K562 (cell line): ENCODE measurements around the gene FA2H.

Source experiments
- CAMTA2 ChIP-seq: fragments of 250-450 bp; sonication (Bioruptor Pico); conservative IDR thresholded peaks from 2 replicates; pipeline ENCODE4 v1.5.1; 2022
- CBX5 ChIP-seq: IDR thresholded peaks from 2 replicates; pipeline ENCODE4 v1.6.1; 2014; ENCODE audit warnings: low read depth, borderline replicate concordance
- CTCF ChIP-seq, 3 experiments: IDR thresholded peaks in 2 of 3; conservative IDR thresholded peaks in 1 of 3; 2 replicates each; pipeline ENCODE4 v1.5.1; 2011 to 2012; ENCODE audit warnings: low read length in 3 of 3, mild to moderate bottlenecking in 3 of 3, control low read depth in 2 of 3, improper control_type of control experiment in 1 of 3, inconsistent platforms in 1 of 3, low read depth in 1 of 3, mixed read lengths in 1 of 3, moderate library complexity in 1 of 3; ENCODE audit not compliant: insufficient read depth in 2 of 3
- EZH2 ChIP-seq: IDR thresholded peaks from 2 replicates; pipeline ENCODE4 v1.6.1; 2012; ENCODE audit warnings: low read depth, mild to moderate bottlenecking, inconsistent platforms, low read length, borderline replicate concordance
- MCM3 ChIP-seq: fragments of 450-650 bp; IDR thresholded peaks from 2 replicates; pipeline ENCODE4 v1.6.1; 2016
- NR2C2 ChIP-seq, 2 experiments: fragments of 200-800 bp in 1 of 2; sonication (Bioruptor generic) in 1 of 2; sonication (generic) in 1 of 2; formaldehyde crosslinking in 1 of 2; IDR thresholded peaks; 2 replicates each; pipeline versions ENCODE4 v1.6.1 to v1.8.0; 2016 to 2022; ENCODE audit warnings: mild to moderate bottlenecking in 1 of 2, missing compliant biosample characterization in 1 of 2, missing genetic modification characterization in 1 of 2, missing genetic modification reagents in 1 of 2
- POLR2A ChIP-seq: fragments of 450-650 bp; conservative IDR thresholded peaks from 2 replicates; pipeline ENCODE4 v1.6.1; 2016
- POLR2AphosphoS5 ChIP-seq: IDR thresholded peaks from 2 replicates; pipeline ENCODE4 v1.6.1; 2011; ENCODE audit warnings: mild to moderate bottlenecking, low read depth, low read length, moderate library complexity; ENCODE audit not compliant: control insufficient read depth, insufficient read depth
- RNF2 ChIP-seq: sonication (generic); IDR thresholded peaks from 2 replicates; pipeline ENCODE4 v1.6.1; 2016
- ZBED1 ChIP-seq: IDR thresholded peaks from 2 replicates; pipeline ENCODE4 v1.6.1; 2014
- TF ChIP-seq, protein P1 (sequence below): fragments of 450-650 bp; IDR thresholded peaks from 2 replicates; pipeline ENCODE4 v1.6.1; 2014; ENCODE audit warnings: low read depth, mild to moderate bottlenecking, moderate library complexity, borderline replicate concordance

DNA sequence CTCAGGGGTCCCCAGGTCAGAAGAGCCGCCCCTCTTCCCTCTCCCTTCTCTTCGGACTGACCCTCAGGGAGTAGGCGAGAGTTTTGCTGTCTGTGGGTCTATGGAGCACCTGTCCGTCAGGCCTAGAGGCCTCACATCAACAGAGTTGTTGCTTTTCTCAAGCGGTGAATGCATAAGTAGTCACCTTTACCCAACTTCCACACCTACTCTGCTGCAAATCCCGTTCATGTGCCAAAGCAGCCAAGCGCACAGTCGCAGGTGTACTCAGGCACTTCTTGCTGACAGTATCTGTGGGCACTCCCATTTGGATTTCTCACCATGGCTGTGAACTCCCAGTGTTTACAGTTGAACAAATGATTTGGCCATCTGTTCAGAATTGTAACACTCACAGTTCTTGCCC is 4.0 kb upstream of the FA2H start:
- TF ChIP-seq CBX5 (no peak), CTCF (IDR thresholded peaks at IDR 0.05 in 2 of 3, conservative IDR thresholded peaks at IDR 0.05 in 1 of 3; ENCODE audit: insufficient read depth in 2 of 3, low read depth in 1 of 3, low read length in 3 of 3) (no peak), CAMTA2 (no peak), POLR2A (no peak), EZH2 (no peak), MCM3 (no peak), NR2C2 (CRISPR knock-in tag; IDR thresholded peaks at IDR 0.05) (no peak), NR2C2 (tag; IDR thresholded peaks at IDR 0.05) (no peak), ZBED1 (no peak), RNF2 (no peak), POLR2AphosphoS5 (no peak)
- TF ChIP-seq, protein P1, sequence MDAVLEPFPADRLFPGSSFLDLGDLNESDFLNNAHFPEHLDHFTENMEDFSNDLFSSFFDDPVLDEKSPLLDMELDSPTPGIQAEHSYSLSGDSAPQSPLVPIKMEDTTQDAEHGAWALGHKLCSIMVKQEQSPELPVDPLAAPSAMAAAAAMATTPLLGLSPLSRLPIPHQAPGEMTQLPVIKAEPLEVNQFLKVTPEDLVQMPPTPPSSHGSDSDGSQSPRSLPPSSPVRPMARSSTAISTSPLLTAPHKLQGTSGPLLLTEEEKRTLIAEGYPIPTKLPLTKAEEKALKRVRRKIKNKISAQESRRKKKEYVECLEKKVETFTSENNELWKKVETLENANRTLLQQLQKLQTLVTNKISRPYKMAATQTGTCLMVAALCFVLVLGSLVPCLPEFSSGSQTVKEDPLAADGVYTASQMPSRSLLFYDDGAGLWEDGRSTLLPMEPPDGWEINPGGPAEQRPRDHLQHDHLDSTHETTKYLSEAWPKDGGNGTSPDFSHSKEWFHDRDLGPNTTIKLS, result no peak
